ENCODE results near the gene C12orf42. TPM values are rescaled to one million over a fixed set of nuclear protein-coding genes. Genes with fewer than 3 reads are reported as not detected.

C12orf42 gene
- total and polyA plus RNA-seq, 2 experiments from 2014 or later = not detected

DNA sequence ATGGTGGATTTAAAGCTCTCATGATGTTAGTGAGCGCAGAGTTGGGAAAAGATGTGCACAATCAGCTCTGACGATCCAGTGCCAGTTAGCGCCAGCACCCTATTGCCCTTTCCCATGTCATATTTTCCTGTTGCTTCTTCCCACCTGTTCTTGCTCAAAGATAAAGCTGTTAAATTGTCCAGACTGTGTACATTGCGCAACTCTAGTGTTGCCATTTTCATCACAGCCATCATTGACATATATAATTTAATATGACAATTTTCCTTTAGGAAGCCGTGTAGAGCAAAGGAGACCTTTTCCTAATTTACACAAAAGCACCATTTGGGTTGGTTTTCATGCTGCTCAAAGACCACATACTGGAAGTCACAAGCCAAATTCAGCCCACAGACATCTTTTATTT lies 5.7 kb upstream of the C12orf42 start:
- DNase-seq = no peak
- in situ Hi-C loops (cut with MboI) = no loop called here
- TF ChIP-seq EZH2 (IDR thresholded peaks at IDR 0.05; ENCODE audit: insufficient read depth, poor library complexity, severe bottlenecking) (no peak), EZH2phosphoT487 (IDR thresholded peaks at IDR 0.05; ENCODE audit: insufficient read depth, low read depth) (no peak)
- H3K36me3 ChIP-seq (ENCODE audit: low read depth) = no peaks in the 10 kb centered on the region
- H3K4me2 ChIP-seq (ENCODE audit: unreplicated experiment) = no peak overlapping the region
- no peaks in the 10 kb centered on the region for H3F3A ChIP-seq (ENCODE audit: insufficient read depth)
- H3K79me2 ChIP-seq (ENCODE audit: insufficient read depth) = no peaks in the 10 kb centered on the region
- H2AFZ ChIP-seq = no peak overlapping the region
- H3K27ac ChIP-seq = no peak overlapping the region
- H3K9me2 ChIP-seq (ENCODE audit: insufficient read depth) = no peaks in the 10 kb centered on the region
- no peaks in the 10 kb centered on the region for H3K4me1 ChIP-seq (ENCODE audit: insufficient read depth)
- peaks cover under 1% of the 10 kb centered on the region; the same call in 1 of the 2 replicates for H3K27me3 ChIP-seq (replicated peaks; ENCODE audit: insufficient read depth)
- no peak overlapping the region for H3K9ac ChIP-seq
- no peaks in the 10 kb centered on the region for H4K20me1 ChIP-seq (ENCODE audit: insufficient read depth)
- no peak overlapping the region for H3K4me3 ChIP-seq
- 52 to 56% methylated on average over 5 of the region's 5 CpGs for WGBS, 2 experiments (ENCODE audit: low coverage in 1 of 2, low lambda C conversion rate in 2 of 2, missing lambda C conversion rate in 2 of 2)
- H3K9me3 ChIP-seq (ENCODE audit: low read depth) = no peaks in the 10 kb centered on the region

DNA sequence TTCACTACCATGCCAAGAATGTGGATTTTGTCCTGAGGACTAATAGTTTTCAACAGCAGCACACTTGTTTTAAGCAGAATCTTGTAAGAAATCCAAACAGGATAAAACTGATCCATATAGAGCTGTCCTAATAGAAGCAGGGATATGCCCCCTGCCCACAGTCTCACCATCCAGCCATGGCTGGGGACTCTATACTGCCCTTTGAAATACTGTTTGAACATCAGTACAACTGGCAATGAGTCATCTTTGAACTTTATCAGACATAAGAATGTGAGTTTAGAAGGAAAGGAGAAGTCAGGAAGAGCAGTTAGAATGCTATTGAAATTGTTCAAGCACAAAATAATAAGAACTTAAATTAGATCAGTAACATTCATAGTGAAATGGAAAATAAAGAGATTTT lies 3.8 kb upstream of the C12orf42 start:
- Histone ChIP-seq H3K4me1 (ENCODE audit: insufficient read depth) (no peaks in the 10 kb centered on the region), H3K79me2 (ENCODE audit: insufficient read depth) (no peaks in the 10 kb centered on the region), H3K27me3 (replicated peaks; ENCODE audit: insufficient read depth) (peaks cover 13% of the 10 kb centered on the region), H3K27ac (no peak overlapping the region), H3K4me2 (ENCODE audit: unreplicated experiment) (no peak overlapping the region), H3K9ac (no peak overlapping the region), H3F3A (ENCODE audit: insufficient read depth) (no peaks in the 10 kb centered on the region), H3K9me3 (ENCODE audit: low read depth) (no peaks in the 10 kb centered on the region), H2AFZ (no peak overlapping the region), H3K9me2 (ENCODE audit: insufficient read depth) (no peaks in the 10 kb centered on the region), H3K36me3 (ENCODE audit: low read depth) (no peaks in the 10 kb centered on the region), H4K20me1 (ENCODE audit: insufficient read depth) (no peaks in the 10 kb centered on the region), H3K4me3 (no peak overlapping the region)
- in situ Hi-C loops (cut with MboI) = no loop called here
- no peak for TF ChIP-seq EZH2phosphoT487 (IDR thresholded peaks at IDR 0.05; ENCODE audit: insufficient read depth, low read depth)
- no peak for TF ChIP-seq EZH2 (IDR thresholded peaks at IDR 0.05; ENCODE audit: insufficient read depth, poor library complexity, severe bottlenecking)
- DNase-seq = peak; percentile 4

DNA sequence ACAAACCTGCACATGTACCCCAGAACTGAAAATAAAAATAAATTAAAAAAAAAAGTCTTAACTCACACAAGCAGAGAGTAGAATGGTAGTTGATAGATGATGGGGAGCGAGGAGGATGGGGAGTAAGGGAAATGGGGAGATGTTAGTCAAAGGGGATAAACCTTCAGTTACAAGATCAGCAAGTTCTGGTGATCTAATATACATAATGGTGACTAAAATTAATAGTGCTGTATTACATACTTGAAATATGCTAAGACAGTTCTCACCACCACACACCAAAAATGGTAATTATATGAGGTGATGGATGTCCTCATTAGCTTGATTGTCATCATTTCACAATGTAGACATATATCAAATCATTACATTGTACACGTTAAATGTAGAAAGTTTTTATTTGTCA lies 3.2 kb upstream of the C12orf42 start:
- no peaks in the 10 kb centered on the region for H4K20me1 ChIP-seq (ENCODE audit: insufficient read depth)
- H3F3A ChIP-seq (ENCODE audit: insufficient read depth) = no peaks in the 10 kb centered on the region
- no peaks in the 10 kb centered on the region for H3K9me3 ChIP-seq (ENCODE audit: low read depth)
- no peaks in the 10 kb centered on the region for H3K9me2 ChIP-seq (ENCODE audit: insufficient read depth)
- H3K4me1 ChIP-seq (ENCODE audit: insufficient read depth) = no peaks in the 10 kb centered on the region
- no peak overlapping the region for H3K4me2 ChIP-seq (ENCODE audit: unreplicated experiment)
- H3K27me3 ChIP-seq (replicated peaks; ENCODE audit: insufficient read depth) = peaks cover 19% of the 10 kb centered on the region
- no peak overlapping the region for H3K4me3 ChIP-seq
- no peaks in the 10 kb centered on the region for H3K36me3 ChIP-seq (ENCODE audit: low read depth)
- H3K79me2 ChIP-seq (ENCODE audit: insufficient read depth) = no peaks in the 10 kb centered on the region
- H3K27ac ChIP-seq = no peak overlapping the region
- H3K9ac ChIP-seq = no peak overlapping the region
- in situ Hi-C loops (cut with MboI) = no loop called here
- 20 to 24% methylated on average over 2 of the region's 2 CpGs for WGBS, 2 experiments (ENCODE audit: low coverage in 1 of 2, low lambda C conversion rate in 2 of 2, missing lambda C conversion rate in 2 of 2)
- DNase-seq = no peak
- TF ChIP-seq EZH2phosphoT487 (IDR thresholded peaks at IDR 0.05; ENCODE audit: insufficient read depth, low read depth) (no peak), EZH2 (IDR thresholded peaks at IDR 0.05; ENCODE audit: insufficient read depth, poor library complexity, severe bottlenecking) (no peak)
- no peak overlapping the region for H2AFZ ChIP-seq

DNA sequence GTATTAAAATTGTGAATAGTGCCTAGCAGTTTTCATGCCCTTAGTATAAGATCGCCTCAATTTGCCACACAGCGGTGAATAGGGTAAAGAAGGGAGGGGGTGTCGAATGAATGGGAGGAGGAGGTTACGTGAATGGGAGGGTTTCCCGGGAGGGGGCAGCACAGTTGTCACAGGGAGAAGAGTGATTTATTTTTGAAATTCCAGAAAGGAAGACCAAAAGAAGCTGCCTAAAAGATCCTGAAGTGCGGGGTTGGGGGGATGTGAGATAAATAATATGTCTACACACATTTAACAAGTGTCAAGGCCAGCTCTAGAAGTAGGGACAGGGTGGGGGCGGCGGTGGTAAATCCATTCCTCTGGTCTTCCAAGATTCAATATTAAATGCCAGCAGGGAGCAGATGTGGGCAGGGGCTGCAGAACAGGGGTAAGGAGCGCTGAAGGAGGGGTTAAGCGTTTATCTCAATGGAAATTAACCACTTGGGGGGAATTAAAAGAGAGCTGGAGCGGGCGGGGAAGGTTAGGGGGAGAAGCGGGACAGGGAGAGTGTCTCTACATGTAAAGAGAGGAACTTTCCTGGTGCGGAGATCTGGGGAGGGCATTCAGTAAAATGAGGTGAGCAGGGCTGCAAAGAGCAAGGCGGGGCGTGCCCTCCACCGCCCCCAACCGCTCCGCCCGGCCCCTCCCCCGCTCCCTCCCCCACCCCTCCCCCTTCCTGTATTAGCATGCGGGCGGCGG lies 867 bp downstream of the C12orf42 start:
- Histone ChIP-seq H3K79me2 (ENCODE audit: insufficient read depth) (no peaks in the 10 kb centered on the region), H3K4me3 (no peak overlapping the region), H3F3A (ENCODE audit: insufficient read depth) (no peaks in the 10 kb centered on the region), H2AFZ (no peak overlapping the region), H3K9ac (no peak overlapping the region), H3K9me3 (ENCODE audit: low read depth) (no peaks in the 10 kb centered on the region), H3K36me3 (ENCODE audit: low read depth) (no peaks in the 10 kb centered on the region), H4K20me1 (ENCODE audit: insufficient read depth) (no peaks in the 10 kb centered on the region), H3K4me1 (ENCODE audit: insufficient read depth) (no peaks in the 10 kb centered on the region), H3K9me2 (ENCODE audit: insufficient read depth) (no peaks in the 10 kb centered on the region), H3K27ac (no peak overlapping the region), H3K27me3 (replicated peaks; ENCODE audit: insufficient read depth) (peaks cover 22% of the 10 kb centered on the region), H3K4me2 (ENCODE audit: unreplicated experiment) (no peak overlapping the region)
- in situ Hi-C loops (cut with MboI) = no loop called here
- DNase-seq = no peak
- TF ChIP-seq EZH2phosphoT487 (IDR thresholded peaks at IDR 0.05; ENCODE audit: insufficient read depth, low read depth) = no peak
- WGBS, 2 experiments (ENCODE audit: low coverage in 1 of 2, low lambda C conversion rate in 2 of 2, missing lambda C conversion rate in 2 of 2) = 12 to 22% methylated on average over 11 to 21 of the region's 24 CpGs

Measured in GM23248 (cell line).